ENCODE data around the gene TTF2.

Gene TTF2

GRCh38 chr1:117046781-117047180, 13.3 kb upstream of the TTF2 start:
- no peak for DNase-seq (ENCODE audit: low read depth)

DNA sequence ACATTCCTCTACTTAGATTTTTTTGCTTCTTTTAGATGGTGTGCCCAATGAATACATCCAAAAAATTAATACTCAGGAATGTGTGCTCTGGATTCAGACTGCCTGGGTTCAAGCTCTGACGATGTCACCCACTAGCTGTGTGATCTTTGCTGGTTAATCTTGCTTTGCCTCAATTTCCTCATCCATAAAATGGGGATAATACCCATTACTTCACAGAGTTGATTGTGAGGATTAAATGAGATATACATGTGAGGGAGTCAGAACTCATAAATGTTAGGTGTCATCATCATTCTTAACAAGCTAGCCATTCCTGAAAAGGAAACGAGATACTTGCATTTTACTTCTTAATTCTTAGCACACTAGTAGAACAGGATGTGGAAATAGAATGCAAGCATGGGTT, 12.9 kb upstream of the TTF2 start:
- DNase-seq (ENCODE audit: low read depth) = no peak

DNA sequence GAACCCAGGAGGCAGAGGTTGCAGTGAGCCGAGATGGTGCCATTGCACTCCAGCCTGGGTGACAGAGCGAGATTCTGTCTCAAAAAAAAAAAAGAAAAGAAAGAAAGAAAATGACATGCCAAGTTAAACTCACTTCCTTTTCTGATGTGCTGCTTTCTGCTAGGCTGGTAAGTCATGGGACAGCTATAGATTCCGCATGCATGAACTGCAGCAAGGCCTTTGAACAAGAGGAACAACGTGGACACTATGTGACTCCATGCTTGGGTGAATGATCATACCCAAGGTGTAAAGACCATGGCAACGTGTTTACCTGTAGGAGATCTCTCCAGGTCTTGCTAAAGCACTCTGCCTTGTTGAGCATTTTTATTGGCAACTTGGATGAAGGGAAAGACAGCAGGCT, 10.3 kb upstream of the TTF2 start:
- no peak for DNase-seq (ENCODE audit: low read depth)

DNA sequence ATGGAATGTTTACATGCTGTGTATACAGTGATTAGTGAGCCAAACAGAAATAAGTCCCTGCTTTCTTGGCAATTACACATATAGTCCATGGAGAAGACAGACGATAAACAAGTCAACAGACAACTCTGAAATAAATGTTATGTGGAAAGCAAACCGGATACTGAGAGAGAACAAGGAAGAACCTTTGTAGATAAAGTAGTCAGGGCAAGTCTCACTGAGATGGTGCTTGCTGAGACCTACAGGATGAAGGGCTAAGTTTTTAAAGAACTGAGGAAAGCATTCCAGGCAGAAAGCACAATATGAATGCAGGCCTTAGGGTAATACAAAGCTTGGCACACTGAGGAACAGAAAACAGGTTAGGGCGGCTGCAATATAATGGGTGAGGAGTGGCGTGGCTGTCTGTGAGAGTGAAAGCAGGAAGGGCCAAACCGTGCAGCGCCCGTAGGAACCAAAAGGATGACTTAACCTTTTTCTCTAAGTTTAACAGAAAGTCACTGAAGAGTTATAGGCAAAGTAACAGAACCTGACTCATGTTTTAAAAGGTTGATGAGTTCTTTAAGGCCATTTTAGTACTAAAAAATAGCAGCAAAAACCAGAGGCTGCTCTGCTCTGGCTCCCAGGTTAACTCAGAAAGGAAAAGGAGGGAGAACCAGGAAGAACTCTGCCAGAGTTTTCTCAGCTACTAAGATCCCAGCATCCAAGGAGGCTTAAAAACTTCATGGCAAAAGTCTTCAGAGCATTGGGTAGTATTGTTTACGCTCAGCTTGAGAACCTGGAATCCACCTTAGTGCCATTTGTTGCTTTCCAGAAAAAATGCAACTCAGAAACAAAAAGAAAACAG, 8.7 kb upstream of the TTF2 start:
- no peak for DNase-seq (ENCODE audit: low read depth)

- DNase-seq (ENCODE audit: low read depth) = no peak
Observed at GRCh38 chr1:117054068-117054467, 6.1 kb upstream of the TTF2 start.

DNA sequence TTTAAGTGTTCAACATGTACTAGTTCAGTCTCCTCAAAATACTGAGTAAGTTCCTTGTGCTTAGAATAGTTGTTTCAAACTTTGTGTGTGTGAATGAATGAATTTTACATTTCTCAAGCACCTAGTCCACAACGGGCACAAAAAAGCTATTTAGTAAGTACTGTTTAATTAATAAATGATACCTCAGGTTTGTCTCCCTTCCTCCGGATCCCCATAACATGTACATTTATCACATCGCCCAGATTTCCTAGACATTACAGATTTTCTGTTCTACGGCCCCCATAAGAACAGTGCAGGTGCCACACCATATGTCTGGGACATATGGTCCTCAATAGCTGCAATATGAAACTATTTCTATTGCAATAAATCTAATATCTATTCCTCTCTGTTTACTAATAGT, 1.3 kb upstream of the TTF2 start:
- DNase-seq (ENCODE audit: low read depth) = no peak

- DNase-seq (ENCODE audit: low read depth) = peak; percentile 58
Observed at GRCh38 chr1:117059334-117059677, 820 bp upstream of the TTF2 start.

DNA sequence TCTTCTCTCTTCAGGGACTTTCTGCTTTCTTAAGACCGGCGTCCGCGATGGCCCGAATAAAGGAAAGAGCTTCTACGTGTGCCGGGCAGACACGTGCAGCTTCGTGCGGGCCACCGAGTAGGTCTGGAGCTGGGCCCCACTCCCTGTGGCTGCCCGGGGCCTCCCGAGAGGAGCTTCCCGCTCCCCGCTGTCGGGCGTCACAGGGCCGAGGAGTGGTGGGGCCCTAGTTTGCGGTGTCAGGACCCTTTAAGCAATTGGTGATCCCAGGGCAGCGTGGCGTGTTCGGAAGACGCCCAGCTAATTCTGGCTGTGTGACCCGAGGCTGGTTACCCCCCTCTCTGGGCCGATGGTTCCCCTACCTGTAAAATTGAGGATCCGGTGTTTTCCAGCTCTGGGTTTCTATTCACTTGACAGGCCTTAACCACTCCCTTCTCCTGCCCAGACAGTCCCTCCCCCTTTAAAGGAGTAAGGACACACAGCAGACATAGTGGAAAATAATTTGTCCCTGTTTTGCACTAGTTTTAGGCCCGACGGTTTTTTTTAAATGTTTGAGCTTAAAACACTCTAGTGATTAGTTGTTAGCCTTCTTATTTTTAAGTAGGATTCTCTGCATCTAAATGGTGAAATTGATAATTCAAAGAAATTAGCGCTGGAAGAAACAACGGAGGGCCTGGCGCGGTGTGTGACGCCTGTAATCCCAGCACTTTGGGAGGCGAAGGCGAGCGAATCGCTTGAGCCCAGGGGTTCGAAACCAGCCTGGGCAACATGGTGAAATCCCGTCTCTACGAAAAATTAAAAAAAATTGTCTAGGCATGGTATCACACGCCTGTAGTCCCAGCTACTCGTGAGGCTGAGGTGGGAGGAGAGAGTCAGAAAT, 553 bp downstream of the TTF2 start:
- no peak for DNase-seq (ENCODE audit: low read depth)

DNA sequence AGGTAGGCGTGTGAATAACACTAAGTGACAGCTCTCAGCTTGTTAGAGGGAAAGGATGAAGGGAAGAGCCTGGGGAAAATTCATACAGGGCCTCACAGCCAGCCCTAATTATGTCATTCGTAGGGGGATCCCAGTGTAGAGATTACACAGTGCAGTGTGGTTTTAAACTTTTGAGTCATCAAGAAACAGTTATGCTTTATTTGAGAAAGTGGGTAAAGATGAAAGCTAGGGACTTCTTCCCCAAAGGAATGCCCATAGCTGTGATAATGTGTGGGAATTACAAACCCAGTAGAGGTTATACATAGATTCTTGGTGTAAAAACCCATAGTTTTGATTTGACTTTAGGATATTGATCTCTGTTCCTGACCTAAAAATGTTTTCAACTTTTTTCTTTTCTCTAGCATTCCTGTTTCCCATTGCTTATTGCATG, 1.9 kb downstream of the TTF2 start:
- DNase-seq (ENCODE audit: low read depth) = no peak

- no peak for DNase-seq (ENCODE audit: low read depth)
Observed at GRCh38 chr1:117066367-117066766, 6.2 kb downstream of the TTF2 start.

DNA sequence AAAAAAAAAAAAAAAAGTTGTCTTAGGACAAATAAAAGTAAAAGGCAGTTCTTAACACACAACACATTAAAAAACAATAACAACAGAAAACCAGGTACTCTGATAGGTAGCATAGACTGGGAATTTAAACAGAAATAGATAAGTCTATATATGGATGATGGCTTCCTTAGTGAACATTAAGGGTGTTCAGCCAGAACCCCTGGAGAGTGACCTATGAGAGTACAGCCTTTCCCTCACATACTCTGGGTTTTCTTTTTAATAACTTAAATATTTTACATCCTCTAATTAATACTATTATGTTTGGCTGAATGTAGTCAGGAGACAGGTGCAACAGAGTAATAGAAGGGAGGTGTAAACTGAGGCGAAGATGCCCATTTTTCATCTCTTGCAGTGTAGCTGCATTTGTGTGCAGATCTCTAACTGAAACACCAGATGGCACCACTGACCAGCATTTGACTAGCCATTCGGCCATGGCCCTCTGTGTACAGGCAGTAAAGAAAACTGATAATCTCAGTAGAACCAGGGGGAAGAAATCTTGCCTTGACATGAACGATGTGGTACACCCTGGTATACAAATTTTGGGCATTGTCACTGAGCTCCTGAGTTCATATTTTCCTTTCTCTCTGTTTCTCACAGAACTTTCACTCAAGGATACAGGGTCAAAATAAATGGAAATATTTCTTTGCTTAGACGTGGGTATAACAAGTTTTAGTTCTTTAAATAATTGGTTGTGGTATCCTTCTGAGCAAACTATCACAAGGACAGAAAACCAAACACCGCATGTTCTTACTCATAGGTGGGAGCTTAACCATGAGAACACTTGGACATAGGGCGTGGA, 7.6 kb downstream of the TTF2 start:
- no peak for DNase-seq (ENCODE audit: low read depth)

DNA sequence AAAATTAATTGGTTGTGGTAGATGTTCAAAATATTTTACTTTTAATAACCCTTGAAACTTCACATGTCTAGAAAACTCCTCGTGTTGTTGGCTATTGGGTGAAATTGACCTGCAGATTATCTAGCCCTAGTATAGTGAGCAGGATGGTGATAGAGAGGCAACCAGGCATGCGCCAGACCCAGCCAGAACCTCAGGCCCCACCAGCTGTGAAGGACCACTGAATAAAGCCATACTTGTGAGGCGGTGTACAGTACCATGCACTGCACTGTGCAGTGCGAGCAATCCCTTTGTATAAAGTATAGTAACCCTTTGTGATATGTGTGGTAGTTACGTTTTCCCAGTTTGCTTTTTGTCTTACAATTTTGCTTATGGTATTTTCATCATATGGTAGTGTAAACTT, 8.5 kb downstream of the TTF2 start:
- no peak for DNase-seq (ENCODE audit: low read depth)

DNA sequence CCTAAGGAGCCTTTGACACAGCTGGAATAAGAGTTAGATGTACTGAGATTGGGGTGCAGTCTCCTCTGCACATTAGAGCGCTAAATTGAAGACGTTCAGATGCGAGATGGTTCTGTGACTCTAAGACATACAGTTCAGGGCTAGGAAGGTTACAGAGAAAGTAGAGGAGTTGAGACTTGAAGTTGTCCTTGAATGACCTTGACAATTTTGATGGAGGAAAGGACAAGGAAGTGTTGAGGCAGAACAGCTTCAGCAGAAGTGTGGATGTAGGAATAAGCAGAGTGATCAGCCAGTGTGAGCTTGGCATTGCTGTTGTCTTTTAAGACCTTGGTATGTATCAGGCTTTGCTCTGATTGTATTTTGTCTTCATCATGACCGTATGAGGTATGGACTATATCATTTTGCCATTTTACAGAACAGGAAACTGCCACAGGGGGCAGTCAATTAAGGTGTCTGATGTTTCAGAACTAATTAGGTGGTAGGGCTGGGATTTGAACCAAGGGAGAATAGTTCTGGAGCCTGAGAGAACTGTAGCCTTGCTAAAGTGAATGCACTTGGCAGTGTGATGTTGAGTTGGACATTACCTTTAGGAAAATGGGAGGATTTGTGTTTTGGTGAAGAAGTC, 9.2 kb downstream of the TTF2 start:
- no peak for DNase-seq (ENCODE audit: low read depth)

GRCh38 chr1:117070124-117070523, 10.0 kb downstream of the TTF2 start:
- no peak for DNase-seq (ENCODE audit: low read depth)

DNA sequence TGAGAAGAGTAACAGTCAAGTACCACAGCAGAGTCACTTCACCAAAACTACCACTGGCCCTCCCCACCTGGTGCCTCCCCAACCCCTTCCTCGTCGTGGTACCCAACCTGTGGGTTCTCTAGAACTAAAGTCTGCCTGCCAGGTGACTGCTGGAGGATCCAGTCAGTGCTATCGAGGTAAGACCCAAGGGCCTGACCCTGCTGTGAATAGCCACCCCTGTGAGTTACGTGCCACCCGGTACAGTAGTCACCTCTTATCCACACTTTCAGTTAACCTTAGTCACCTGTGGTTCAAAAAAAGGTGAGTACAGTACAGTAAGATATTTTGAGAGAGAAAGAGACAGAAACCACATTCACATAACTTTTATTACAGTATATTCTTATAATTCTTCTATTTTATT, 16.5 kb downstream of the TTF2 start:
- no peak for DNase-seq (ENCODE audit: low read depth)

DNA sequence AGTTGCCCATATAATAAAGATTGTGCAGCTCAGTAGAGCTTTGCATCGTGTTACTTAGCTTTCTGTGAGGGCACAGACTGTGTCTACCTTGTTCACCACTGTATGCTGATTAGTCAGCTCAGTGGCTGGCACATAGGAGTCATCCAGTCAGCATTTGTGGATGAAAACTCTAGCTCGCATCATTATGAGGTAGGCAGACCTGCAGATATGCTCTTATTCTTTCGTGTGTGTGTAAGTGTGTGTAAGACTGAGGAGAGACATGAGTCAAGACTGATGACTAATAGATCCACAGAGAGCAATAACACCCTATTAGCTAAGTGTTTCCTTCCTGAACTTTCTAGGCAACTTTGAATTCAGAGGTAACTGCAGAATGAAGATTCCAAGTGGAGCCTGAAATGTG, 17.1 kb downstream of the TTF2 start:
- DNase-seq (ENCODE audit: low read depth) = no peak

DNA sequence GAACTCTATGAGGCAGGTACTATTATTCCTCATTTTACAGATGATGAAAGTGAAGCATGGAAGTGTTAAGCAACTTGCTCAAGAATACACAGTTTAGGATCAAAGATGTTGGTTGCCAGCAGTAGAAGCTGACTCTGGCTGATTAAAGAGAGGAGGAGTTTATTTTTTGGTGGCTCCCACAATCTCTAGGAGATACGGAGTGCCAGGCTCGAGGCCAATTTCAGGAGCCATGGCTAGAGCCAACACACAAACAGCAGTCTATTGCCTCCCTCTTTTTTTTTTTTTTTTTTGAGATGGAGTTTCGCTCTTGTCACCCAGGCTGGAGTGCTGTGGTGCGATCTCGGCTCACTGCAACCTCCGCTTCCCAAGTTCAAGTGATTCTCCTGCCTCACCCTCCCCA, 19.6 kb downstream of the TTF2 start:
- no peak for DNase-seq (ENCODE audit: low read depth)

GRCh38 chr1:117084231-117084630, 24.1 kb downstream of the TTF2 start:
- DNase-seq (ENCODE audit: low read depth) = no peak

GRCh38 chr1:117087686-117088085, 27.6 kb downstream of the TTF2 start:
- no peak for DNase-seq (ENCODE audit: low read depth)

- no peak for DNase-seq (ENCODE audit: low read depth)
Observed at GRCh38 chr1:117089996-117090395, 29.9 kb downstream of the TTF2 start.

DNA sequence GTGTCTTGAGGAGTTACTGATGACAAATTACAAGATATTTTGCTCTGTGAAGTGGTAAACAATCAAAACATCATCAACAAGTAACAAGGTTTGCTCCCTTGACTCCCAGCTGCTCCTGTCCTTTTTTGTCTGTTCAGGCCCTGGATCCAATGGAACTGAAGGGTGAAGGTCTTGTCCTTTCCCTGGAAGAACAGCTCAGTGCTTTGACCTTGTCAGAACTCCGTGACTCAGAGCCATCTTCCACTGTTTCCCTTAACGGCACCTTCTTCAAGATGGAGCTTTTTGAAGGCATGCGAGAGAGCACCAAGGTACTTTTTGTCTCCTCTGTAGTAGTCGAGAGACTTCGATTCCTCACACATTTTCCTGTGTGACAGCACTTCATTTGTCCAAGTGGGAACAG, 32.5 kb downstream of the TTF2 start:
- DNase-seq (ENCODE audit: low read depth) = no peak

DNA sequence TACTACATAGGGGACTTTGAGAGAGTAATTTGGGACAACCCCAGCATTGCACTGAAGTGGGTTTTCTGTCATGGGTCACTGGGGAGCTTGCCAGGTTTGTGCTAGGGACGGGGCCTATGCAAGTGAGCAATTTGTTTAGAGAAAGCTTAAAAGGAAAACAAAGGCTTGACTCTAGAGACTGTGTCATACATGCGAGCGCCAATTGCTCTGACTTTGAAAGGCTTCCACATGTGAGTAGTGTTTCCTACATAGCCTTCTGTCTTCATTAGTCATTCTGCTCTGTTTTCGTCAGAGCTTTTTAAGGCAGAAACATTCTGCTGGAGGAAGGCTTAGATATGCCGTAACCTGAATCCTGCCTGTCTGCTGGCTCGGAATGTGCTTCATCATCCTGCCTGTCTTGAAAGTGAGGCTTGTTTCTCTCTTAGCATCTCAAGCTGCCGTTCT, 33.0 kb downstream of the TTF2 start:
- DNase-seq (ENCODE audit: low read depth) = no peak
